ENCODE data around the gene AIG1.

Gene AIG1

DNA sequence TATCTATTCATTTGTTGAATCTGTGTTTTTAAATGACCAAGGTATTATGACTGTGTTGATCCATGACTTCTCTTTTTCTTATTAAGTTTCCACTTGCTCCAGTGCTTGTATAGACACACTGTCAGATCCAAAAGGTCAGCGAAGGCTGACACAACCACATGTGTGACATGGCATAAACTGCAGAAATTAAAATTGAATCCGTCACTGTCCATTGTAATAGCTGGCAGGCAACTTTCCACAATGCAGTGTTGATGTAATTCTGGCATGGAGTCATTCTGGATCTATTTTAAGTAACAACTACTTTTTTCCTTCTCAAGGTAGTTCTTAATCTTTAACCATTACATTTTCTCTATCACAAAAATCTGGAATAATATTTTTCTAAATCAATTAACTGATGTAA is 145.3 kb downstream of the AIG1 start:
- no peak overlapping the region for H3K4me3 ChIP-seq (ENCODE audit: control insufficient read depth, low read depth, low read length)
- DNase-seq (ENCODE audit: low read depth) = no peak
- TF ChIP-seq CTCF (IDR thresholded peaks at IDR 0.05; ENCODE audit: control insufficient read depth, insufficient read depth, low read depth, low read length, missing control alignments) = no peak

DNA sequence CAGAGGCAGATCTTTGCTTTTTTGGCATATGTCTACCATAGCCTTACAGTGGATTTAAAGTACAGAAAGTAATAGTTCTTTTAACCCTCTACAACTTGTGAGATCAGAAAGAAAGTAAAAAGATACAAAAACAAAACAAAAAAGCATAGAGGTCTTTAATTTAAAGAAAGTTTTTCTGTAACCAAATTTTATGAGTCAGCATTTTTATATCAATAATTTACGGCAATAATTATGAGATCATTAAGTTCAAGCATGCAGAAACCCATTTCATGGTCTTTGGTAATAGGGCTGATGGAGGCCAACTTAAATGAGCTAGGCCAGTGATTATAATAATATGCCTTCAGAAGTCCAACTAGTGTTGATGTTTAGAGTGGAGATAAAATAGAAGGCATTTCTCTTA is 145.9 kb downstream of the AIG1 start:
- TF ChIP-seq CTCF (IDR thresholded peaks at IDR 0.05; ENCODE audit: control insufficient read depth, insufficient read depth, low read depth, low read length, missing control alignments) = no peak
- no peak overlapping the region for H3K4me3 ChIP-seq (ENCODE audit: control insufficient read depth, low read depth, low read length)
- DNase-seq (ENCODE audit: low read depth) = no peak

DNA sequence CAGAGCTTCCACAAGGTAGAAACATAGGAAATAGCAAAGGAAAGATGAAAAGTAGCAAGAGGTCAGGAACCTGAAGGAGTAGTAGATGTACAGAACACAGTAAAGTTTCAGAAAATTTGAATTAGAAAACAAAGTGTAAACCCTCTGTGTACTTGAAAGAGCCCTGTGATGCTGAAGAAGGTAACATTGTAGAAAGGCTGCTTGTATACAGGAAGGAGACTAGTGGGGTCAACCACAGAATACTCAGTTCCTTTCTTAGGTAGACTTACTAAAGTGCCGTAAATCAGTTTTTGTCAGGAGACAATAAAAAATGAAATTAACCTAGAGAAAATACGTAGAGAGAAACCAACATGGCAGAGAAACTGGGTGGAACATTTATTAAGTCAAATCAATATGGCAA is 149.7 kb downstream of the AIG1 start:
- H3K4me3 ChIP-seq (ENCODE audit: control insufficient read depth, low read depth, low read length) = no peak overlapping the region
- no peak for DNase-seq (ENCODE audit: low read depth)
- no peak for TF ChIP-seq CTCF (IDR thresholded peaks at IDR 0.05; ENCODE audit: control insufficient read depth, insufficient read depth, low read depth, low read length, missing control alignments)

DNA sequence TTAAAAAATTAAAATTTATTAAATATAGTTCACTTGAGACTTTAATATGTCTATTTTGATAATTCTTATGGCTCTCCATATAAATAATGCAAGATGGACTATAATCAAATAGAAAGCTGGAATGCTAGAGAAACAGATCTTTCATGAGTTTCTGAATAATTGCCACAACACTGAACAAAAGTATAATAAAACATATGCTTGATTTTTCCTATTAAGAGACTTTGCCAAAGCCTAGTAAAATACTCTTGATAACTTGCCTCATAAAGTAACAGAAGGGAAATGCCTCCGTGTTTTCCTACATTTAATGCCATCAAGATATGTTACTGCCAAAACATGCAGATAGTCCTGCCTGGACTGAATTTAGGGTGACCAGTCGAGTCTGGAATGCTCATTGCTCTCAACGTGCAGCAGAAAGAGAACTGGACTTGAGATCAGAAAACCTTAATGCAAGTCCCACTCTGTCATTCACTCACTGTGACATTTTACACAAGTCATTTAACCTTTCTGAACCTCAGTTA is 153.2 kb downstream of the AIG1 start:
- DNase-seq (ENCODE audit: low read depth) = no peak
- TF ChIP-seq CTCF (IDR thresholded peaks at IDR 0.05; ENCODE audit: control insufficient read depth, insufficient read depth, low read depth, low read length, missing control alignments) = no peak
- H3K4me3 ChIP-seq (ENCODE audit: control insufficient read depth, low read depth, low read length) = no peak overlapping the region

DNA sequence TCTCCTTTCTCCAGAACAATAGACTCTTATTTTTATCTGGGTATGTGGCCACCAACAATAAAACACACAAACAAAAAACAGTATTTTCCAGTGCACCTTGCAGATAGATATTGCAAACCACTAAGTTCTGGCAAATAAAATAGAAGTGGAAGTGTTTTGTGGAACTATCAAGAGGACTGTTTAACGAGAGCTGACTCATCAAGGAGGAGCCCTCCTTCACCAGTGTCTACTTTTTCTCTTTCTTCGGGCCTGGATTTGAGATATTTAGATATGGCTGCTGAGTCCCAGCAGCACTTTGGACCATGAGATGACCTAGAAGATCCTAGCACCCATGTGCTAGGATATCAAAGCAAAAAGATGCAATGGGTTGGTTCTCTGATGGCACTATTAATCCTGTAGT is 154.7 kb downstream of the AIG1 start:
- H3K4me3 ChIP-seq (ENCODE audit: control insufficient read depth, low read depth, low read length) = no peak overlapping the region
- DNase-seq (ENCODE audit: low read depth) = no peak
- TF ChIP-seq CTCF (IDR thresholded peaks at IDR 0.05; ENCODE audit: control insufficient read depth, insufficient read depth, low read depth, low read length, missing control alignments) = no peak

DNA sequence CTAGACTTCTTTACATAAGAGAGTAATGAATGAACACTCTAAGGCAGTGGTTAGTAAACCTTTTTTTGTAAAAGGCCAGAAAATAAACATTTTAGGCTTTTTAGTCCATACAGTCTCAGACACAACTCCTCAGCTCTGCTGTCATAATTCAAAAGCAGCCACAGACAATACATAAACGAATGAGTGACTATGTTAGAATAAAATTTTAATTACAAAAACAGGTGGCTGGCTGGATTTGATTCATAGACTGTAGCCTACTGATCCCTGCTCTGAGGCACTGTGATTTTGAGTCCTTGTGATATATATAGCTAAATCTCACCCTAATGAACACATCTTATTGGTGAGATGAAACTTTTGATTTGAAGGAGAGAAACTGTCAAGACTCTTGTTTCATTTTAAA is 155.1 kb downstream of the AIG1 start:
- H3K4me3 ChIP-seq (ENCODE audit: control insufficient read depth, low read depth, low read length) = no peak overlapping the region
- TF ChIP-seq CTCF (IDR thresholded peaks at IDR 0.05; ENCODE audit: control insufficient read depth, insufficient read depth, low read depth, low read length, missing control alignments) = no peak

DNA sequence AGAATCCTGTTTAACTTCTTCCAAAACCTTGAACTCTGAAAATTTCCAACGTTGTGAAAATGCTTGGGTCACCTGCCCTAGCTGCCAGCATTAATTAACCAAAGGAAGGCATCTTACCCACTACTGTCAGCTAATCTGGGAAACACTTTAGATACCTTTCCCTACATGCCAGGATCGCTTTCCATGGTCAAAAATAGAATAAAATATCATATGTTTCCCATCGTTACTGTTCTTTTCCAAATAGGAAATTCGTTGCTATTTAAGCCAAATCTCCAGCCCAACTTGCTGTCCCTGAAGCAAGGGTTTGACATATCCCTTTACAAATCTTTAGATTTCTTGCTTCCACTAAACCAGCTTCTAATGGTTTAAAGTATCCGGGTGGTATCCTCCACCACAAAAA is 157.5 kb downstream of the AIG1 start:
- DNase-seq (ENCODE audit: low read depth) = no peak
- H3K4me3 ChIP-seq (ENCODE audit: control insufficient read depth, low read depth, low read length) = no peak overlapping the region
- no peak for TF ChIP-seq CTCF (IDR thresholded peaks at IDR 0.05; ENCODE audit: control insufficient read depth, insufficient read depth, low read depth, low read length, missing control alignments)

More for the DNA sequence above, 155.1 kb downstream of the AIG1 start:
- DNase-seq (ENCODE audit: low read depth) = no peak
